Measurements from ENCODE around the gene RNU6-9.

DNA sequence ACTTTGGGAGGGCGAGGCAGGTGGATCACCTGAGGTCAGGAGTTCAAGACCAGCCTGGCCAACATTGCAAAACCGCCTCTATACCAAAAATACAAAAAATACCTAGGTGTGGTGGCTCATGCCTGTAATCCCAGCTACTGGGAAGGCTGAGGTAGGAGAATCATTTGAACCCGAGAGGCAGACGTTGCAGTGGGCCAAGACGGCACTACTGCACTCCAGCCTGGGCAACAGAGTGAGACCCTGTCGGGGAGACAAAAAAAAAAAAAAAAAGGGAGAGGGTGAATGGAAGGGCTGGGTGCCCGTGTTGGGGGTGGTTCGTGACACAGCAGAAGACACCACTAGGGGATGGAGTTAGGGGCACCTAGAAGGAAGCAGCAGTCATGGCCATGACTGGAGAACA, 23.0 kb upstream of the RNU6-9 start:
- TF ChIP-seq, protein P1, sequence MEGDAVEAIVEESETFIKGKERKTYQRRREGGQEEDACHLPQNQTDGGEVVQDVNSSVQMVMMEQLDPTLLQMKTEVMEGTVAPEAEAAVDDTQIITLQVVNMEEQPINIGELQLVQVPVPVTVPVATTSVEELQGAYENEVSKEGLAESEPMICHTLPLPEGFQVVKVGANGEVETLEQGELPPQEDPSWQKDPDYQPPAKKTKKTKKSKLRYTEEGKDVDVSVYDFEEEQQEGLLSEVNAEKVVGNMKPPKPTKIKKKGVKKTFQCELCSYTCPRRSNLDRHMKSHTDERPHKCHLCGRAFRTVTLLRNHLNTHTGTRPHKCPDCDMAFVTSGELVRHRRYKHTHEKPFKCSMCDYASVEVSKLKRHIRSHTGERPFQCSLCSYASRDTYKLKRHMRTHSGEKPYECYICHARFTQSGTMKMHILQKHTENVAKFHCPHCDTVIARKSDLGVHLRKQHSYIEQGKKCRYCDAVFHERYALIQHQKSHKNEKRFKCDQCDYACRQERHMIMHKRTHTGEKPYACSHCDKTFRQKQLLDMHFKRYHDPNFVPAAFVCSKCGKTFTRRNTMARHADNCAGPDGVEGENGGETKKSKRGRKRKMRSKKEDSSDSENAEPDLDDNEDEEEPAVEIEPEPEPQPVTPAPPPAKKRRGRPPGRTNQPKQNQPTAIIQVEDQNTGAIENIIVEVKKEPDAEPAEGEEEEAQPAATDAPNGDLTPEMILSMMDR (IDR thresholded peaks at IDR 0.05) = no peak
- no peak for TF ChIP-seq POLR2A (IDR thresholded peaks at IDR 0.05)

Measured in uterus (tissue), 2 donors.